ENCODE results near the gene TNFSF13B. TPM values are rescaled to one million over a fixed set of nuclear protein-coding genes. Genes with fewer than 3 reads are reported as not detected.
A peak's percentile ranks its signal among the peaks of the same experiment; 100 is the strongest.

The TNFSF13B gene
- total RNA-seq, 2 donors from 2014 or later = 0.52 to 10.2 TPM

- Histone ChIP-seq H3K36me3 (replicated peaks in 1 of 2; ENCODE audit: insufficient read depth in 1 of 2, low read depth in 2 of 2) (no peaks in the 10 kb centered on the region), H3K9me3 (no peaks in the 10 kb centered on the region), H3K4me3 (no peak overlapping the region), H3K27ac (no peak overlapping the region), H3K27me3 (no peaks in the 10 kb centered on the region), H3K4me1 (no peaks in the 10 kb centered on the region)
- DNase-seq (no peak), ATAC-seq (no peak)
- no peak for TF ChIP-seq POLR2A (IDR thresholded peaks at IDR 0.05)
- no peak for TF ChIP-seq CTCF (IDR thresholded peaks at IDR 0.05)
- intact Hi-C loops (cut with DNase I) = loop anchor here (10.0 kb wide), 1 partner anchor 572 kb away; no protein-coding TSS in a partner anchor
- WGBS, 2 donors = 20 to 30% methylated on average over 2 of the region's 2 CpGs
These were observed 53.5 kb downstream of the TNFSF13B start for GRCh38 chr13:108323031-108323430.

DNA sequence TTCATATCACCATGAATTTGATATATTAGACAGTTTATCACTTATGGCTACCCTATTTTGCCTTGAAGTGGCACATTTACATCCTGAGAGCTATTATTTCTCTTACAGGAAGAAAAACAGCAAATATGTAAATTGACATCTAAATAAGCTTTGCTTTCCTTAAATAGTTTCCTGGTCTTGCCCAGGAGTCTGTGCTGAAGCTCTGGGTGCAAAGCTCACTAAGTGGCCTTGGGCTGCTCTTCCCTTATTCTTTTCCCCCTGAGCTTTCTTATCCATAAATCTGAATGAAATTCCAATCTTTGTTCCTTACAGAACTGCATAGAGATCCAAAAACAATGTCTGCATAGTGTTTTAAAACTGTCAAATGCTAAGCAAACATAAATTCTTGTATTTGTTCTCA, 56.3 kb downstream of the TNFSF13B start:
- Histone ChIP-seq H3K36me3 (replicated peaks in 1 of 2; ENCODE audit: insufficient read depth in 1 of 2, low read depth in 2 of 2) (no peaks in the 10 kb centered on the region), H3K27me3 (no peaks in the 10 kb centered on the region), H3K9me3 (no peaks in the 10 kb centered on the region), H3K4me3 (no peak overlapping the region), H3K4me1 (no peaks in the 10 kb centered on the region), H3K27ac (no peak overlapping the region)
- DNase-seq (no peak), ATAC-seq (no peak)
- TF ChIP-seq POLR2A (IDR thresholded peaks at IDR 0.05) (no peak), CTCF (IDR thresholded peaks at IDR 0.05) (no peak)
- intact Hi-C loops (cut with DNase I) = loop anchor here (10.0 kb wide), 1 partner anchor 569 kb away; no protein-coding TSS in a partner anchor

DNA sequence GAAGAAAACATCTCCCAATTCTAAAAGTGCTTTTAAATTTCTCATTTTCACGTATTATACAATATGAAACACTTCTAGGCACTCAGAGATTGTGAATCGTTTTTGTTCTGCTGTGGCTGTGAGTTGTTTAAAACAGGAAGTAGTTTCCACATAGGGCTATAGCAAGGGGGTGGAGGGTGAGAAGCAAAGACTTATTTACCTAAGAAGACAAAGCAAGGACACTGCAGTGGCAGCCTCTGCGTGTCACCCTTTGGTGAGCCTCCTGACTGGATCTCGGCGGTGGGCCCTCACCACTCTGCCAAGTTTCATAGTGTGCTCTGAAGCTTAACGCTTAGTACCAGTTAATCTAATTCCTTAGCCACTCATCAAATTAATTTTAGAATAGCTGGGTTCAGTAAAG, 56.8 kb downstream of the TNFSF13B start:
- ATAC-seq (no peak), DNase-seq (peak in 1 of 4 donors; percentile 15)
- intact Hi-C loops (cut with DNase I) = loop anchor here (10.0 kb wide), 1 partner anchor 568 kb away; no protein-coding TSS in a partner anchor
- no peak overlapping the region for H3K27ac ChIP-seq
- 43 to 51% methylated on average over 6 of the region's 6 CpGs for WGBS, 2 donors
- H3K36me3 ChIP-seq (replicated peaks in 1 of 2; ENCODE audit: insufficient read depth in 1 of 2, low read depth in 2 of 2) = no peaks in the 10 kb centered on the region
- H3K4me1 ChIP-seq = no peaks in the 10 kb centered on the region
- no peaks in the 10 kb centered on the region for H3K27me3 ChIP-seq
- no peaks in the 10 kb centered on the region for H3K9me3 ChIP-seq
- H3K4me3 ChIP-seq = no peak overlapping the region
- no peak for TF ChIP-seq POLR2A (IDR thresholded peaks at IDR 0.05)

DNA sequence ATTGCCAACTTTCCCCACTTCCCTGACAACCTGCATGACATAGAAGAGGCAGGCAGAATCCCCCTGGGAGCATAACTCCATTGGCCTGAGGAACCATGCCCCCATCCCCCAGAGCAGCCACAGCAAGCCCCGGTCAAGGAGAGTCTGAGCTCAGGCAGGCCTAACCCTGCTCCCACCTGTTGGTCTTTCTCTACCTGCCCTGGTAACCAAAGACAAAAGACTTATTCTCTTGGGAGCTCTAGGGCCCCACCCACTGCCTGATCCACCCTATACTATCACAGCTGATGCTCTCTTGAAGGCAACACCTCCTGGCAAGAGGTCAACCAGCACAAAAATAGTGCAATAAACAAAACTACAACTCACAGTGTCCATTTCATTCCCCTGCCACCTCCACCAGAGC, 59.3 kb downstream of the TNFSF13B start:
- Histone ChIP-seq H3K9me3 (no peaks in the 10 kb centered on the region), H3K4me1 (no peaks in the 10 kb centered on the region), H3K36me3 (replicated peaks in 1 of 2; ENCODE audit: insufficient read depth in 1 of 2, low read depth in 2 of 2) (no peaks in the 10 kb centered on the region), H3K27ac (no peak overlapping the region), H3K4me3 (no peak overlapping the region), H3K27me3 (no peaks in the 10 kb centered on the region)
- TF ChIP-seq POLR2A (IDR thresholded peaks at IDR 0.05) = no peak
- TF ChIP-seq CTCF (IDR thresholded peaks at IDR 0.05) = no peak
- DNase-seq (no peak), ATAC-seq (no peak)
- WGBS, 2 donors = 94 to 100% methylated on average over 1 of the region's 1 CpG
- intact Hi-C loops (cut with DNase I) = loop anchor here (10.0 kb wide), 1 partner anchor 566 kb away; no protein-coding TSS in a partner anchor

DNA sequence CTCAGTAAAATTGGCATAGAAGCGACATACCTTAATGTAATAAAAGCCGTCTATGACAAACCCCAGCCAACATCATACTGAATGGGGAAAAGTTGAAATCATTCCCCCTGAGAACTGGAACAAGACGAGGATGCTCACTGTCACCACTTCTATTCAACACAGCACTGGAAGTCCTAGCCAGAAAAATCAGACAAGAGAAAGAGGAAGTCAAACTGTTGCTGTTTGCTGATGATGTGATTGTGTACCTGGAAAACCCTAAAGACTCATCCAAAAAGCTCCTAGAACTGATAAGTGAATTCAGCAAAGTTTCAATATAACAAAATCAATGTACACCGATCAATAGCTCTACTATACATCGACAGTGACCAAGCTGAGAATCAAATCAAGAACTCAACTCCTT, 63.3 kb downstream of the TNFSF13B start:
- WGBS, 2 donors = 54 to 60% methylated on average over 5 of the region's 5 CpGs
- no peak for TF ChIP-seq CTCF (IDR thresholded peaks at IDR 0.05)
- TF ChIP-seq POLR2A (IDR thresholded peaks at IDR 0.05) = no peak
- Histone ChIP-seq H3K36me3 (replicated peaks in 1 of 2; ENCODE audit: insufficient read depth in 1 of 2, low read depth in 2 of 2) (no peaks in the 10 kb centered on the region), H3K4me3 (no peak overlapping the region), H3K27me3 (no peaks in the 10 kb centered on the region), H3K9me3 (no peaks in the 10 kb centered on the region), H3K27ac (no peak overlapping the region), H3K4me1 (no peaks in the 10 kb centered on the region)
- ATAC-seq = no peak
- DNase-seq = no peak
- intact Hi-C loops (cut with DNase I) = no loop called here

Data from body of pancreas (tissue), 4 donors.